Lower leg skin (tissue), 3 donors: ENCODE data around the gene HRH1.

ENCODE experiments used
- POLR2A ChIP-seq, 2 donors: fragments of 450-650 bp; IDR thresholded peaks; one replicate each; pipeline ENCODE4 v1.6.1; 2016 to 2017; ENCODE audit warnings: antibody characterized with exemption in 2 of 2, mild to moderate bottlenecking in 1 of 2, moderate library complexity in 1 of 2
- TF ChIP-seq, protein P1 (sequence below), 3 donors: fragments of 450-650 bp; IDR thresholded peaks; one replicate each; pipeline ENCODE4 v1.5.1; 2016; ENCODE audit warnings: antibody characterized with exemption in 3 of 3, mild to moderate bottlenecking in 3 of 3, moderate library complexity in 2 of 3

DNA sequence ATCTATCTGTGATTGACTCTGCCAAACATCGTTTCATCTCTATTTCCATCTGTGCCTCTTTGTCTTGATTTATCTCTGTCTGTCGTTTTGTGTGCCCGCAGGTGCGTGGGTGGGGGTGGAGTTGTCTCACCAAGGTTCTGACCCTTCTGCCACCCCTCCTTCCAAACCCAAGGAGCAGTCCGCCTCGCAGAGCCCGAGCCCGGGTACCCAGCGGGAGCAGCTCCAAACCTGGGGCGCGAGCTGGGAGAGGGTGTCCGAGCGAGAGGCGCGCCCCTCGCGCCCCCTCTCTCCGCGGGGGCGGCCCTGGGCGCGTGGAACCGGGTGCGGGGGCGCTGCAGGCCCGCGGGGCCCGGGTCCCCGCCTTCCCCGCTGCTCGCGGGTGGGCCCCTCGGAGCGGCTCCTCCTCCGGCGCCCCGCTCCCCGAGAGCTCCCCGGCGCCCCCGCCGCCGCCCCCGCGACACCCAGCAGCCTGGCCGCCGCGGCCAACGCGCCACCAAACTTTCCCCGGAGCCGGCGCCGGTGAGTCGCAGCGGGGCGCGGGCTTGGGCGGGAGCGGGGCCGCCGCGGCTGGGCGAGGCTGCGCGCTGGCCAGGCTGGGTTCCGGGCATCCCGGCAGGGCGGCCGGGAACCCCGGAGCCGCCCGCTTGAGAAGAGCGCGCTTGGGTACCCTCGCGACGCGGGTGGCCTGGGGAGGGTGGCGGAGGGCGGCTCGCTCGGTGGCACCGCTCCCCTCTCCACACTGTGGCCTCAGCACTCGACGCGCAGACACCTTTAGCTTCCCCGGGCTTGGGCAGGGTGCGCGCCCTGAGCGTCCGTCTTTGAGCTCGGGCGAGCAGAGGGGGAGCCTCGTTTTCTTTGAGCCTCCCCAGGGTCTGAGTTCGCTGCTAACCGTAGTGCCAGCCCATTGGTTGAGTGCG lies at the start of gene HRH1:
- TF ChIP-seq, protein P1, sequence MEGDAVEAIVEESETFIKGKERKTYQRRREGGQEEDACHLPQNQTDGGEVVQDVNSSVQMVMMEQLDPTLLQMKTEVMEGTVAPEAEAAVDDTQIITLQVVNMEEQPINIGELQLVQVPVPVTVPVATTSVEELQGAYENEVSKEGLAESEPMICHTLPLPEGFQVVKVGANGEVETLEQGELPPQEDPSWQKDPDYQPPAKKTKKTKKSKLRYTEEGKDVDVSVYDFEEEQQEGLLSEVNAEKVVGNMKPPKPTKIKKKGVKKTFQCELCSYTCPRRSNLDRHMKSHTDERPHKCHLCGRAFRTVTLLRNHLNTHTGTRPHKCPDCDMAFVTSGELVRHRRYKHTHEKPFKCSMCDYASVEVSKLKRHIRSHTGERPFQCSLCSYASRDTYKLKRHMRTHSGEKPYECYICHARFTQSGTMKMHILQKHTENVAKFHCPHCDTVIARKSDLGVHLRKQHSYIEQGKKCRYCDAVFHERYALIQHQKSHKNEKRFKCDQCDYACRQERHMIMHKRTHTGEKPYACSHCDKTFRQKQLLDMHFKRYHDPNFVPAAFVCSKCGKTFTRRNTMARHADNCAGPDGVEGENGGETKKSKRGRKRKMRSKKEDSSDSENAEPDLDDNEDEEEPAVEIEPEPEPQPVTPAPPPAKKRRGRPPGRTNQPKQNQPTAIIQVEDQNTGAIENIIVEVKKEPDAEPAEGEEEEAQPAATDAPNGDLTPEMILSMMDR (IDR thresholded peaks at IDR 0.05): no peak
- TF ChIP-seq POLR2A (IDR thresholded peaks at IDR 0.05): no peak
